DMS79 treated with DMSO at 0.1 percent for 48 hours (cell line): ENCODE data around the gene FAM53A.
A peak's percentile ranks its signal among the peaks of the same experiment; 100 is the strongest.
"Not testable (repeated sequence)": the region's sequence is repeated elsewhere in the genome, so short reads cannot be mapped to it uniquely, and the experiment has no call there.

ENCODE experiments used
- DNase-seq: peaks from one replicate; lab custom pipeline; 2025; lab: John Stamatoyannopoulos, UW

FAM53A gene

GRCh38 chr4:1622238-1622637, 61.9 kb downstream of the FAM53A start:
- no peak for DNase-seq

GRCh38 chr4:1621526-1621925, 62.6 kb downstream of the FAM53A start:
- DNase-seq: no peak

DNA sequence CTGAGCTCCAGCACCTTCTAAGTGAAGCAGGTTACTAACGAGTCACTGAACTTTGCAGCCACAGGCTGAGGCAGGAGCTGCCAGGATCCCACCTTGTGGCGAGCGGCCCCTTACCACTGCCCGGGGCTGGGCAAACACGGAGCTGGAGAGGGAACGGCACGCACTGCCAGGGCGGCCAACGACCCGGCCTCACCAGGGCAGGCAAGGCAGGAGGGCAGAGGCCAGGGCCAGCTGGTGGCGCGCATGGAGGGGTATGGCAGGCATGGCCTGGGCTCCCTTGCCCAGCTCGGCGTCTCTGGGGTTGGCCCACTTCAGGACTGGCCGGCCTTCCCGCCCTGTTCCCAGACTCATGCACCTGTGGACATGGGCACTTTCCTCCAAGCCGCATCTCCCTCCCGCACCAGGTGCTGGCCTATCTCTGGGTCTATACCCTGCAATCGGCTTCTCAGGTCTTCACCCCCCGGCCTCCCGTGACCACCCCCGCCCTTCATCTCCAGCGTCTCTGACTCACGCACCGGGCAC, 64.9 kb downstream of the FAM53A start:
- DNase-seq: no peak

- DNase-seq: no peak
Observed at GRCh38 chr4:1618438-1618837, 65.7 kb downstream of the FAM53A start.

GRCh38 chr4:1616557-1616930, 67.6 kb downstream of the FAM53A start:
- no peak for DNase-seq

DNA sequence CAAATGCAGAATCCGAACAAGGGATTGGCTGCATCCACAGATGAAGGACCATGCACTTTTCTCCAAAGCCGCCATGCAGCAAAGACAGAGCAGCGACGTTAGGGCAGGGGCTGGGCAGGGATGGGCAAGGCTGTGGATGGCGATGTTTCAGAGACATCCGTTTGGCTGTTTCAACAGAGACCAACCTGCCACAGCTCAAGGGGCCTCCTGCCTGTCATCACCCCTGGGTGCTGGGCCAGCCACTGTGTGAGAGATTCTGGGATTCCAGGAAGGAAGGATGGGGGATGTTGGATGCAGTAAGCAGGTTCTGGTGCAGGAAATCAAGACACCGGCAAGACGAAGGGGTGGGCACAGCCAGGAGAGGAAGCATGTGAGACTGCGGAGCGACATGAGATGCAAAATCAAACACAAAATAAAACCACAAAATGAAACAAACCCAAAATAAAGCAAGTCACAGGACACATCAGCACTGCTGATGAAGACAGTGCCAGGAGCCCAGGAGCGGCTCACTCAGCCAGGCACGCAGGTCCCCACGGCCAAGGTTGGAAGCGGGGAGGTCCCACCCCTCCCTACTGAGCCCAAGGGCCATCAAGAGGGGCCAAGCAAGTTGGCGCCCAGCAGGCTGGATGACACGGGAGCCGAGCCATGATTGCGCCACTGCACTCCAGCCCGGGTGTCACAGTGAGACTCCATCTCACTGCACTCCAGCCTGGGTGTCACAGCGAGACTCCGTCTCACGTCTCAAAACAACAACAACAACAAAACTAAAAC, 68.1 kb downstream of the FAM53A start:
- DNase-seq: no peak

DNA sequence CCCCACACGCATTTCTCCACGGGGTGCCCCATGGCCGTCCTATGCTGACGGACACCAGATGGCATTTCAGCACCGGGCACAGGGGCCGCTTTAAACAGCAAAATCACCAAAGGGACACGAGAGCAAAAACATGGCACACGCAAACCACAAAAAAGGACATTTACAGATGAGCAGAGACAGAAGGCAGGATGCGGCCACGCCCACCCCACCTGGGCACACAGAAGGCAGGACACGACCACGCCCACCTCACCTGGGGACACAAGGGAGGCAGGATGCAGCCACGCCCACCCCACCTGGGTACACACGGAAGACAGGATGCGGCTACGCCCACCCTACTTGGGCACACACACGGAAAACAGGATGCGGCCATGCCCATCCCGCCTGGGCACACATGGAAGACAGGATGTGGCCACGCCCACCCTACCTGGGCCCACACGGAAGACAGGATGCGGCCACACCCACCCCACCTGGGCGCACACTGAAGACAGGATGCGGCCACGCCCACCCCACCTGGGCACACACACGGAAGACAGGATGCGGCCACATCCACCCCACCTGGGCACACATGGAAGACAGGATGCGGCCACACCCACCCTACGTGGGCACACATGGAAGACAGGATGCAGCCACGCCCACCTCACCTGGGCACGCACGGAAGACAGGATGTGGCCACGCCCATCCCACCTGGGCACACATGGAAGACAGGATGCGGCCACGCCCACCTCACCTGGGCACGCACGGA, 69.1 kb downstream of the FAM53A start:
- DNase-seq: no peak

GRCh38 chr4:1614502-1614853, 69.6 kb downstream of the FAM53A start:
- no peak for DNase-seq

GRCh38 chr4:1614049-1614448, 70.1 kb downstream of the FAM53A start:
- no peak for DNase-seq

- DNase-seq: no peak
Observed at GRCh38 chr4:1613099-1613495, 71.0 kb downstream of the FAM53A start.

GRCh38 chr4:1612278-1613098, 71.6 kb downstream of the FAM53A start:
- no peak for DNase-seq

DNA sequence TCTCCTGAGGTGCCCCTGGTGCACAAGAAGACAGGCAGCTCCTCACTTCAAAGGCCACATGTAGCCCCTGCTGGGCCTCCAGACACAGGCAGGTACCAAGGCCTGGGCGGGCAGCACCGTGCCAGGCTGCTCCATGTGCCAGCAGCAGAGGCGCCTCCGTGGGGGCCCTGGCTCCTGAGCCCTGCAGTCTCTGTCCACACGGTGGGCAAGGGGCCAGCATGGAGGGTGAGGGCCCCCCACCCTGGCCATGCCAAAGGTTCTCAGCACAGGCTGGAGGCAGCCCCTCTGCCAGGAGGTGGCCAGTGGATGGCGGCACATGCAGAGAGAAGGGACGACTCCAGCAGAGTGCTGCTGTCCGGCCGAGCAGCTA, 72.6 kb downstream of the FAM53A start:
- no peak for DNase-seq

DNA sequence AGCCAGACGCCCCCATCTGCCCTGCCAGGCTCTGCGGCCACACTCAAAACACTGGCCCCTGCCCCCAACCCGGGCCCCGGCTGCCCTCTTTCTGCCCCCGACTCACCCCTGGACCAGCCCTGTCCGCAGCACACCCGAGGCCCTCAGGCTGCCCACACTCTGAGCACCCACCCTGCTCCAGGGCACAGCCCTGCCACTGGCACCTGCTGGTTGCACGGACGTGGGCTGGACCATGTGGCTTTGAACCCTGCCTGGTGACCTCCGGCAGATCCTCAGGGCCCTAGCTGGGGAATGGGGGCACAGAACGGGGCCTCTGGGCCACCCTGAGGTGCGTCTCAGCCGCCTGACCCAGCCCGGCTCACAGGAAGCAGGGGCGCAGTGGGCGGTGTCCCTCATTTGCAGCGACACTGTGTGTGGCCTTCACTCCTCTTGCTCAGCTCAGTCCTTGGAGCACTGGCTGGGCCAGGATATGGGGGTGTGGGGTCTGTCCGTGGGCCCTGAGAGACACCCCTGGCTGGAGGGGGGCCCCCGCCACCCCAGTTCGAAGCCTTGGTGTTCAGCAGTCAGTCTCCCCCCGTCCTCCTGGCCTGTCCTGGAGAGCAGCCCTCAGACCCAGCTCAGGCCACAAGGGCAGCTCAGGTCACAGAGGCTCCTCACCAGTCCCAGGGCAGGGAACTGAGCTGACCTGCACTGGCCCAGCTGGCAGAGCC, 73.2 kb downstream of the FAM53A start:
- no peak for DNase-seq

DNA sequence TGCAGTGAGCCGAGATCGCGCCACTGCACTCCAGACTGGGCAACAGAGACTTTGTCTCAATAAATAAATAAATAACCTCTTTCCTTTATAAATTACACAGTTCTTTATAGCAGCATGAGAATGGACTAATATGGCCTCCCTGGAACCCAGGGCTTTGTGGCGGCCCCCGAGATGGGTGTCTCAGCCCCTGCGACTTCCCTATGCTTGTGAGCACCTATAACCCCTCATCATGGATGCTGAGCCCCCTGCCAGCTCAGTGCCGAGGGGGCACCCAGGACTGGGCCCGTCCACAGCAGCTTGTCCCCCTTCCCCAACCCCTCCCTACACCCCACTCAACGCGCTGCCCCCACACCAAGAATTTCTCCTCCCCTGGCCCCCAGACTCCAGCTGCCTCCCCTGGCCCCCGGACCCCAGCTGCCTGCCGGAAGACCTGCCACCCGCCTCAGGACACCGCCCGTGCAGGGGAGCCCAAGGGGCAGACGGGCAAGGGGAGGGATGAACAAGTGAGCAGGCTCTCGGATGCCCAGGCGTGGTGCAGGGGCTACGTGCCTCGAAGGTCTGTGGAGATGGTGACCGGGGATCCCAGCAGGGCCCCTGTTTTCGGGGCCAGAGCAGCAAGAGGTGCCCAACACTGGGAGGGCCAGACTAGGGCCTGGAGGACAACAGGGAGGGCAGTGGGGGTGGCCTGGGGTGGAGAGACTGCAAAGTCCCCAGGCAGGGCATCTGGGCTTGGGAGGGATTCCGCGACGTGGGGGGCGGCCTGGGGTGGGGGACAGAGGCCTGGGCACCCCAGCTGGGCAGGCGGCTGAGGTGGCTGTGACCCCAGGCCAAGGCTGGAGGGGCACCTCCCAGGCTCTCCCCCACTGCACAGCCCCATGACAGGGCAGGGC, 74.0 kb downstream of the FAM53A start:
- DNase-seq: no peak

DNA sequence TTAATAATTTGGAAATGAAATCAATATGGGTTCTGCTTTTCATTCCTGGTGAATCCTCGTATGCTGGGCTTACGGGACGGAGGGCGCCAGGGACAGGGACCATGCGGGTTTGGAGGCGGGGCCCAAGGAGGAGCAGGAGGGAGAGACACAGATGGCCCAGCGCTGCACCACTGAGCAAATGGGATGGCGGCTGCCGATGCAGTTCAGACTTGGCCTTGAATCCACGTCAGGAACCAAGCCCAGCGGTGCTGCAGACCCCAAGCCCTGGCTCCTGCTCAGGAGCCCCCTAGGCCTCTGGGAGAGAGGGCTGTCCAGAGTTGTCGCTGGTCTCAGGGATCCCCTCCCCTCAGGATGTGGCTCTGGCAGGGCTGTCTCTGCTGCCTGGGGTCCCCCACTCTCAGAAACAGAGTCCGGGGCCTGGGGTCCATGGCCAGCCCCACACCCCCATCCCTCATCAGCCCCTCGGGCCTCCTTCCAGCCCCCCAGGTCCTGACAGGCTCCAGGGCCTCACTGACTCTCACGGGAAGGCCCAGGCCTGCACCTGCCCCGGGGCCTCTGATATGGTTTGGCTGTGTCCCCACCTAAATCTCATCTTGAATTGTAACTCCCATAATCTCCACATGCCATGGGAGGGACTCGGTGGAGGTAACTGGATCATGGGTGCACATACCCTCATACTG, 75.2 kb downstream of the FAM53A start:
- no peak for DNase-seq

DNA sequence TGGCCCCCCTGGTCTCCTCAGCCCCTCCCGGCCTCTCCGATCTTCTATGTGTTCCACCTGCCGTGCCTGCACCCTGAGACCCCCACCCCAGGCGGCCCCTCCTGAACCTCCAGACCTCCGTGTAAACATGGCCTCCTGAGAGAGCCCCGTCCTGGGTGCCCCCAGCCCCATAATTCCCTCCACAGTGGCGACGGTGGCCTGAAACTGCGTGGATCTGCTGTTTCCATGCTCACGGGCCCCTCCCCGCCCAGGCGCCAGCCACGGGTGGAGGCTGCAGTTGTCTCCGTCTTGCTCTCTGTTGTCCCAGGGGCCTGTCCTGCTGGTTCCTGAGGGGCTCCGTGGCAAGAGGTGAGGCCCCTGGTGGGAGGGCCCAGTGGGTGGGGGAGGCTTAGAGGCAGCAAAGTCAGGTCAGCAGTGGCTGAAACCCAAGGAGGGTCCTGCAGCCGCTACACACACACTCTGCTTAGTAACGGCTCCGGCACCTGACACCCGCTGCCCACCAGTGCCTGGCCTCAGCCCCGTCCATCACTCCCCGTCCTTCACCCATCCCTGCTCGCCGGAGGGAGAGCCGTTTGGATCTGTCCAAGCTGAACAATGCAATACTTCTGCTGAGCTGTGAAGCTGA, 75.8 kb downstream of the FAM53A start:
- DNase-seq: no peak

DNA sequence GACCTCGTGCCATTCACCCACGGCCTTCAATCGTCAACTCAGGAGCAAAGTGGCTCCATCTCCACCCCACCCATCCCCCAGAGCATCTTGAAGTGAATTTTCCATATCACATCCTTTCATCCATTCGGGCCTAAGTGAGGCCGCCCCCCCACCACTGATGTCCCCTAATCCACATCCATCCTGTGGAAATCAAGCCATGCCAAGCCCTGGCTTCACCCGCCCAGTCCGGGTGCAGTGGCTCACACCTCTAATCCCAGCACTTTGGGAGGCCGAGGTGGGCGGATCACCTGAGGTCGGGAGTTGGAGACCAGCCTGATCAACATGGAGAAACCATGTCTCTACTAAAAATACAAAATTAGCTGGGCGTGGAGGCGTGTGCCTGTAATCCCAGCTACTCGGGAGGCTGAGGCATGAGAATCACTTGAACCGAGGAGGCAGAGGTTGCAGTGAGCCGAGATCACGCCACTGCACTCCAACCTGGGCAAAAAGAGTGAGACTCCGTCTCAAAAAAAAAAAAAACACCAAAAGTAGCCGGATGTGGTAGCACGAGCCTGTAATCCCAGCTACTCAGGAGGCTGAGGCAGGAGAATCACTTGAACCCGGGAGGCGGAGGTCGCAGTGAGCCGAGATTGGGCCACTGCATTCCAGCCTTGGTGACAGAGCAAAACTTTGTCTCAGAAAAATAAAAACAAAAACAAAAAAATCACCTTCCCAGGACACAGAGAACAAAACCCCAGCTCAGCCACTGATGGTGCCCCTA, 76.5 kb downstream of the FAM53A start:
- DNase-seq: not testable (repeated sequence)

DNA sequence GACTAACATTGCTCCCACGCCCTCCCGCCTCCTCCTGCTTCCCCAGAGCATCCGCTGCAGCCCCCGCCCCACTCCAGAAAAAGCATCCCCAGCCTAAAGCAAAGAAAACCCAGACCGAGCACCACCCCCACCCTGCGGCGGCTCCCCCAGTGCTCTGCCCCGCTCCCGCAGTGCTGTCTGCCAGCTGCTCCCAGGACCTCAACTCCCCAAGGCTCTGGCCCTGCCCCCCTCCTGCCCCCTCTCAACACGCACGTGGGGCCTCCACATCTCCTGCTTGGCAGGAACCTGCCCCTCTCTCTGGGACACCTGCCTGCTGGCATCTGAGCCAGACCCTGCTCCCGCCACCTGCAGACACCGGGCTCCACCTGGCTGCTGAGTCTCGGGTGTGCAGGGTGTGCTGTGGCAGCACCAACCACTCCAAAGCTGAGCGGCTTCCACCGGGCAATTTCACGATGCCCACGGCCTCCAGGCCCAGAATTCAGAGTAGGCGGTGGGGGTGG, 79.4 kb downstream of the FAM53A start:
- peak; percentile 61 for DNase-seq

- DNase-seq: no peak
Observed at GRCh38 chr4:1604181-1604705, 79.9 kb downstream of the FAM53A start.
